ENCODE results near the gene ZNF738.

DNA sequence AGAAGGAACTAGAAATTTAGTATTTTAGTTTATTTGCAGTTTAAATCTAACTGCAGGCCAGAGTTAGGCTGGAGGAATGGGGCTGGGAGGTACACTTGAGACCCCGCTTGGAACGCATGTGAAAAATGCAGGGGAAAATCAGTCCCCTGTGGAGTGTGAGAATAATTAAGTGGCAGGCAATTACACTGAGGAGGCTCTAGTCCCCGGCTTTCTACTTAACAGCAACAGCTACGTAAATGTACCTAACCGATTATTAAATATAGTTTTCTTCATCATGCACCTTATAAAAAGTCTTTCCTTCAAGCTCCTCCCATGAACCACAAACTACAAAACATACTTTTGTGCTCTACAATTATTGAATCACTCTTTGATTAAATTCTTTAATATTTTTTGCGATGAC, 30.4 kb upstream of the ZNF738 start:
- TF ChIP-seq, protein P1, sequence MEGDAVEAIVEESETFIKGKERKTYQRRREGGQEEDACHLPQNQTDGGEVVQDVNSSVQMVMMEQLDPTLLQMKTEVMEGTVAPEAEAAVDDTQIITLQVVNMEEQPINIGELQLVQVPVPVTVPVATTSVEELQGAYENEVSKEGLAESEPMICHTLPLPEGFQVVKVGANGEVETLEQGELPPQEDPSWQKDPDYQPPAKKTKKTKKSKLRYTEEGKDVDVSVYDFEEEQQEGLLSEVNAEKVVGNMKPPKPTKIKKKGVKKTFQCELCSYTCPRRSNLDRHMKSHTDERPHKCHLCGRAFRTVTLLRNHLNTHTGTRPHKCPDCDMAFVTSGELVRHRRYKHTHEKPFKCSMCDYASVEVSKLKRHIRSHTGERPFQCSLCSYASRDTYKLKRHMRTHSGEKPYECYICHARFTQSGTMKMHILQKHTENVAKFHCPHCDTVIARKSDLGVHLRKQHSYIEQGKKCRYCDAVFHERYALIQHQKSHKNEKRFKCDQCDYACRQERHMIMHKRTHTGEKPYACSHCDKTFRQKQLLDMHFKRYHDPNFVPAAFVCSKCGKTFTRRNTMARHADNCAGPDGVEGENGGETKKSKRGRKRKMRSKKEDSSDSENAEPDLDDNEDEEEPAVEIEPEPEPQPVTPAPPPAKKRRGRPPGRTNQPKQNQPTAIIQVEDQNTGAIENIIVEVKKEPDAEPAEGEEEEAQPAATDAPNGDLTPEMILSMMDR (IDR thresholded peaks at IDR 0.05; ENCODE audit: low read depth, low read length), result 0 out of 2 replicates have a peak, but pooled peaks have one; percentile 4
- no peak for TF ChIP-seq EZH2phosphoT487 (IDR thresholded peaks at IDR 0.05; ENCODE audit: low read depth)

Measured in OCI-LY3 (cell line).